Epithelial cell of prostate (primary cell): ENCODE measurements around the gene KRT40.
A peak's percentile ranks its signal among the peaks of the same experiment; 100 is the strongest.
"Not testable (repeated sequence)": the region's sequence is repeated elsewhere in the genome, so short reads cannot be mapped to it uniquely, and the experiment has no call there.

Experiments
- DNase-seq: peaks from one replicate; pipeline ENCODE4 v3.0.0-alpha.2; 2011; ENCODE audit warnings: low read depth, low spot score
- H3K27ac ChIP-seq: fragments of 450-650 bp; 2 replicates; pipeline ENCODE4 v1.5.1; 2017; ENCODE audit warnings: mild to moderate bottlenecking

Gene KRT40

GRCh38 chr17:40999563-40999962 is 15.4 kb upstream of the KRT40 start, which contains the start of gene KRTAP3-2:
Gene KRTAP3-2 (minus strand): TSS chr17:40999906. CDS start chr17:40999853, 53 bp downstream.
- not testable (repeated sequence) for DNase-seq, H3K27ac ChIP-seq

- DNase-seq, result no peak
- no peak overlapping the region for H3K27ac ChIP-seq
Measured at GRCh38 chr17:40997361-40997760, 13.2 kb upstream of the KRT40 start.

- no peak overlapping the region for H3K27ac ChIP-seq
Measured at GRCh38 chr17:40996829-40997228, 12.7 kb upstream of the KRT40 start.

GRCh38 chr17:40995116-40995515 is 11.0 kb upstream of the KRT40 start:
- H3K27ac ChIP-seq, result no peak overlapping the region

More at GRCh38 chr17:40996829-40997228, 12.7 kb upstream of the KRT40 start:
- no peak for DNase-seq

GRCh38 chr17:40993839-40994238 is 9.7 kb upstream of the KRT40 start, which contains the start of gene KRTAP3-3:
Gene KRTAP3-3 (minus strand): TSS chr17:40994164. CDS start chr17:40994097, 67 bp downstream.
- no peak within 1 kb of the TSS for H3K27ac ChIP-seq
- no peak for DNase-seq

More at GRCh38 chr17:40995116-40995515, 11.0 kb upstream of the KRT40 start:
- no peak for DNase-seq

- no peak for DNase-seq
- H3K27ac ChIP-seq, result no peak overlapping the region
Measured at GRCh38 chr17:40993084-40993483, 9.0 kb upstream of the KRT40 start.

- no peak for DNase-seq
- no peak overlapping the region for H3K27ac ChIP-seq
Measured at GRCh38 chr17:40992666-40993065, 8.5 kb upstream of the KRT40 start.

GRCh38 chr17:40986920-40987319 is 2.8 kb upstream of the KRT40 start:
- H3K27ac ChIP-seq, result no peak overlapping the region
- DNase-seq, result no peak

GRCh38 chr17:40981115-40981514 is 3.0 kb downstream of the KRT40 start:
- no peak for DNase-seq
- H3K27ac ChIP-seq, result no peak overlapping the region

GRCh38 chr17:40980596-40980995 is 3.5 kb downstream of the KRT40 start:
- H3K27ac ChIP-seq, result no peak overlapping the region
- DNase-seq, result no peak

GRCh38 chr17:40980117-40980516 is 4.0 kb downstream of the KRT40 start:
- no peak for DNase-seq
- no peak overlapping the region for H3K27ac ChIP-seq

- H3K27ac ChIP-seq, result no peak overlapping the region
- DNase-seq, result no peak
Measured at GRCh38 chr17:40978575-40979151, 5.5 kb downstream of the KRT40 start.

- DNase-seq, result no peak
- no peak overlapping the region for H3K27ac ChIP-seq
Measured at GRCh38 chr17:40975516-40975915, 8.6 kb downstream of the KRT40 start.

- no peak for DNase-seq
- no peak overlapping the region for H3K27ac ChIP-seq
Measured at GRCh38 chr17:40974366-40974765, 9.8 kb downstream of the KRT40 start.

- DNase-seq, result no peak
- no peak overlapping the region for H3K27ac ChIP-seq
Measured at GRCh38 chr17:40967582-40967981, 16.5 kb downstream of the KRT40 start.

- no peak for DNase-seq
- H3K27ac ChIP-seq, result no peak within 1 kb of the TSS
Measured at GRCh38 chr17:40966848-40967247, 17.3 kb downstream of the KRT40 start, which contains the start of gene KRT39. Gene KRT39 (minus strand): TSS chr17:40966948. CDS start chr17:40966856, 92 bp downstream.

GRCh38 chr17:40963838-40964237 is 20.3 kb downstream of the KRT40 start:
- DNase-seq, result no peak
- H3K27ac ChIP-seq, result peak overlapping the region; percentile 19

GRCh38 chr17:40962059-40962561 is 22.0 kb downstream of the KRT40 start:
- no peak for DNase-seq

GRCh38 chr17:40961591-40961990 is 22.5 kb downstream of the KRT40 start:
- no peak for DNase-seq

More at GRCh38 chr17:40962059-40962561, 22.0 kb downstream of the KRT40 start:
- no peak overlapping the region for H3K27ac ChIP-seq

GRCh38 chr17:40960144-40960543 is 24.0 kb downstream of the KRT40 start:
- no peak for DNase-seq
- no peak overlapping the region for H3K27ac ChIP-seq

More at GRCh38 chr17:40961591-40961990, 22.5 kb downstream of the KRT40 start:
- no peak overlapping the region for H3K27ac ChIP-seq

- peak; percentile 65 for DNase-seq
- H3K27ac ChIP-seq, result peak overlapping the region; percentile 97
Measured at GRCh38 chr17:40958086-40958953, 25.8 kb downstream of the KRT40 start.
